Right lobe of liver (tissue), 4 donors: ENCODE data around the gene TTLL5.

Experiments
- POLR2A ChIP-seq: fragments of 450-650 bp; IDR thresholded peaks from one replicate; pipeline ENCODE4 v1.6.1; 2017; ENCODE audit warnings: antibody characterized with exemption, mild to moderate bottlenecking
- TF ChIP-seq, protein P1 (sequence below), 4 donors: fragments of 200-600 bp in 3 of 4; fragments of 450-650 bp in 1 of 4; IDR thresholded peaks; one replicate each; pipeline versions ENCODE4 v1.5.1 to v1.8.0; 2016 to 2022; ENCODE audit warnings: antibody characterized with exemption in 4 of 4, mild to moderate bottlenecking in 2 of 4
- donor health status: DM: no; HTN: no; CAD: no.
- donor health status: DM: no; HTN: no; CAD: no.
- donor health status: DM: no; HTN: yes; CAD: no.

DNA sequence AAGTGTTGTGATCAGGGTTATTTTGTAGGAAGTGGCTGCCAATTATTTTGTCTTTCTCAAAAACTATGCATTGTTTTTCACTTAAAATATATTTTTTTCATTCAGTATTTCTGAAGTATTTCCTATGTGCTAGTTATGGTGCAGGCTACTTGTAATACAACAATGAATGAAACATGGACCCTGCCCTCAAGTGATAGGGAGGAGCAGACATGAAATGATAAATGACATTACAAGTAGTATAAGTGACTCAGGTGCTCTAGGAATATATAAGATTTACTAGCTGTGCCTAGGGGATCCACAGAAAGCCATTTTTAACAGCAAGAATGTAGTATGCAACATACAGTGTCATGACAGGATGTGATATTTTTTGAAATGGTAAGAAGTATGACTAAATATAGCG, 65.3 kb downstream of the TTLL5 start:
- TF ChIP-seq POLR2A = no peak
- TF ChIP-seq, protein P1, sequence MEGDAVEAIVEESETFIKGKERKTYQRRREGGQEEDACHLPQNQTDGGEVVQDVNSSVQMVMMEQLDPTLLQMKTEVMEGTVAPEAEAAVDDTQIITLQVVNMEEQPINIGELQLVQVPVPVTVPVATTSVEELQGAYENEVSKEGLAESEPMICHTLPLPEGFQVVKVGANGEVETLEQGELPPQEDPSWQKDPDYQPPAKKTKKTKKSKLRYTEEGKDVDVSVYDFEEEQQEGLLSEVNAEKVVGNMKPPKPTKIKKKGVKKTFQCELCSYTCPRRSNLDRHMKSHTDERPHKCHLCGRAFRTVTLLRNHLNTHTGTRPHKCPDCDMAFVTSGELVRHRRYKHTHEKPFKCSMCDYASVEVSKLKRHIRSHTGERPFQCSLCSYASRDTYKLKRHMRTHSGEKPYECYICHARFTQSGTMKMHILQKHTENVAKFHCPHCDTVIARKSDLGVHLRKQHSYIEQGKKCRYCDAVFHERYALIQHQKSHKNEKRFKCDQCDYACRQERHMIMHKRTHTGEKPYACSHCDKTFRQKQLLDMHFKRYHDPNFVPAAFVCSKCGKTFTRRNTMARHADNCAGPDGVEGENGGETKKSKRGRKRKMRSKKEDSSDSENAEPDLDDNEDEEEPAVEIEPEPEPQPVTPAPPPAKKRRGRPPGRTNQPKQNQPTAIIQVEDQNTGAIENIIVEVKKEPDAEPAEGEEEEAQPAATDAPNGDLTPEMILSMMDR (IDR thresholded peaks at IDR 0.05) = no peak
